Astrocyte of the spinal cord (primary cell): Measurements from ENCODE around the gene UBE2QL1.

Source experiments
- DNase-seq: peaks from one replicate; pipeline ENCODE4 v3.0.0; 2011; ENCODE audit warnings: low read depth, low spot score
- H3K4me3 ChIP-seq: 2 replicates; pipeline ENCODE4 v1.5.1; 2011; ENCODE audit warnings: low read depth, mild to moderate bottlenecking, low read length, moderate library complexity
- CTCF ChIP-seq: IDR thresholded peaks from 2 replicates; pipeline ENCODE4 v1.5.1; 2012; ENCODE audit warnings: low read depth, mild to moderate bottlenecking, low read length, inconsistent platforms
- in situ Hi-C: cut with HindIII; loops from 2 replicates; pipeline ENCODE4 v1.10.0; 2017; ENCODE audit warnings: low sequenced_read_pairs

The UBE2QL1 gene

GRCh38 chr5:6448622-6449464 lies at the start of gene UBE2QL1:
UBE2QL1 (plus strand) TSS chr5:6448859; CDS start chr5:6448894, 35 bp downstream.
- no peak for TF ChIP-seq CTCF
- in situ Hi-C loops = no loop called here
- no peak within 1 kb of the TSS for H3K4me3 ChIP-seq
- peak; percentile 3 for DNase-seq

- peak; percentile 29 for DNase-seq
- H3K4me3 ChIP-seq = no peak overlapping the region
- in situ Hi-C loops = no loop called here
- no peak for TF ChIP-seq CTCF
Observed at GRCh38 chr5:6399980-6400910, 48.4 kb upstream of the UBE2QL1 start.

DNA sequence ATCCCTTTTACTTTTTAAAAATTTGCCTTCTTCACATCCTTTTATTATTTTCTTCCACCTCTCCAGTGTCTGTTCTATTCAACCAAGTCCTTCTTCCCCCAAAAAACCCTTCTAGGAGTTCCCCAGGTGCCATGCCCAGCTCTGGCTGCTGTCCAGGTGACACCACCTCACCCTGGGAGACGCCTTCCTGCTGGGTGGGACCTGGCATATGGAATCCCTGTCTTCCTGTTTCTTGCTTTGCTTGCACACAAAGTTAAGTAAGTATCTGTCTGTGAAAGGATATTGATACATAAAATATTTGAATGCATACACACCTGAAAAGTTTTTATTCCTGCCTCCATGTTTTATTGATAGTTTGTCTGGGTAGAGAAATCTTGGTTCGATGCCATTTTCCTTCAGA lies 47.2 kb upstream of the UBE2QL1 start:
- in situ Hi-C loops = no loop called here
- no peak for TF ChIP-seq CTCF
- DNase-seq = no peak
- no peak overlapping the region for H3K4me3 ChIP-seq

DNA sequence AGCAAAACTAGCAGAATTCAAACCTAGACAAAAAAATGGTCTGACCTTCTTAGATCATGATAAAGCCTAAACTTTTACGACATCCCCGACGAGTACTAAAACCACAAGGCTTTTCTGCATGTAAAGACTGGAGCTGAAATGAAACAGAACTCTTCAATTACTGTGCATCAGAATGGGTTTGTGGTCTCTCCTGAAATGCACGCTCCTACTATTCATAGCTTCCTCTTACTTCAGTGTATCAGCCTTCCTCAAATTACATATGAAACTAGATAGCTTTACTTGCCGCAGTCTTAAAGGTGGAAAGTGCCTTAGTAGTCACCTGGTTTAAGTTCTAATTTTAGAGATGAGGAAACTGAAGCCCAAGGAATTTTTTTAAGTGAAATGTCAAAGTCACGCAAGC lies 45.7 kb upstream of the UBE2QL1 start:
- H3K4me3 ChIP-seq = no peak overlapping the region
- TF ChIP-seq CTCF = no peak
- no peak for DNase-seq
- in situ Hi-C loops = no loop called here

DNA sequence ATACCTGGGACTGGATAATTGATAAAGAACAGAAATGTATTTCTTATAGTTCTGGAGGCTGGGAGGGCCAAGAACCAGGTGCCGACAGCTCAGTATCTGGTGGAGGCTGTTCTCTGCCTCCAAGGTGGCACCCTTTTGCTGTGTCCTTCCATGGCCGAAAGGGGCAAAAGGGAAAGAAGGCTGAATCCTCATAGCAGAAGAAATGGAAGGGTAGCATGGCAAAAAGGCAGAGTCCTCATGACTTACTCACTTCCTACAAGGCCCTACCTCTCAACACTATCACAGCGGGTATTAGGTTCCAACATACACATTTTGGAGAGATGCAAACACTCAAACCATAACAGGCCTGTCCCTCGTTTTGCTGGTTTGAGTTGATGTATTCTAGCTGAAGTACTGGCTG lies 45.2 kb upstream of the UBE2QL1 start:
- no peak overlapping the region for H3K4me3 ChIP-seq
- DNase-seq = no peak
- in situ Hi-C loops = no loop called here
- no peak for TF ChIP-seq CTCF

DNA sequence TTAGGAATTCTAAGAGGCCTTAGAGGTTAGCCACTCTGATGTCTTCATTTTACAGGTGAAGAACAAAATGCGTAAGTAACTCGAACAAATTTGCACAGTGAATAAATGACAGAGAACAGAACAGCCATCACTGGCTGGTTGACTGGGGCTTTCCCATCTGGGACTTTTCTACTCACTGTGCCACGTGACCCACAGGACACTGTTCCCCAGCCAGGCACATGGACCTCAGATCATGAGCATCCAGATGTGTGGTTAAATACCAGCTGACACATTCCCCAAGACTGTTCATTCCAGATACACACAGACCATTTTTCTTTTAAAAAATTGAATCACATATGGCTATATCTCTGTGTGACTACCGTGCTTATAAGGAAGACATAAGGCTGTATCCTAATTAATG lies 44.5 kb upstream of the UBE2QL1 start:
- no peak for TF ChIP-seq CTCF
- in situ Hi-C loops = no loop called here
- no peak for DNase-seq
- H3K4me3 ChIP-seq = no peak overlapping the region
